GM10266 (cell line): Measurements from ENCODE around the gene ASH1L.

ENCODE experiments used
- DNase-seq: peaks from one replicate; pipeline ENCODE4 v3.0.0; 2012; ENCODE audit errors: extremely low spot score
- TF ChIP-seq, protein P1 (sequence below): IDR thresholded peaks from 2 replicates; pipeline ENCODE4 v1.5.1; 2012; ENCODE audit warnings: mild to moderate bottlenecking, low read depth; ENCODE audit not compliant: control insufficient read depth, insufficient read depth; ENCODE audit errors: missing control alignments

Gene ASH1L

GRCh38 chr1:155472491-155473083 is 90.0 kb downstream of the ASH1L start:
- DNase-seq = no peak
- TF ChIP-seq, protein P1, sequence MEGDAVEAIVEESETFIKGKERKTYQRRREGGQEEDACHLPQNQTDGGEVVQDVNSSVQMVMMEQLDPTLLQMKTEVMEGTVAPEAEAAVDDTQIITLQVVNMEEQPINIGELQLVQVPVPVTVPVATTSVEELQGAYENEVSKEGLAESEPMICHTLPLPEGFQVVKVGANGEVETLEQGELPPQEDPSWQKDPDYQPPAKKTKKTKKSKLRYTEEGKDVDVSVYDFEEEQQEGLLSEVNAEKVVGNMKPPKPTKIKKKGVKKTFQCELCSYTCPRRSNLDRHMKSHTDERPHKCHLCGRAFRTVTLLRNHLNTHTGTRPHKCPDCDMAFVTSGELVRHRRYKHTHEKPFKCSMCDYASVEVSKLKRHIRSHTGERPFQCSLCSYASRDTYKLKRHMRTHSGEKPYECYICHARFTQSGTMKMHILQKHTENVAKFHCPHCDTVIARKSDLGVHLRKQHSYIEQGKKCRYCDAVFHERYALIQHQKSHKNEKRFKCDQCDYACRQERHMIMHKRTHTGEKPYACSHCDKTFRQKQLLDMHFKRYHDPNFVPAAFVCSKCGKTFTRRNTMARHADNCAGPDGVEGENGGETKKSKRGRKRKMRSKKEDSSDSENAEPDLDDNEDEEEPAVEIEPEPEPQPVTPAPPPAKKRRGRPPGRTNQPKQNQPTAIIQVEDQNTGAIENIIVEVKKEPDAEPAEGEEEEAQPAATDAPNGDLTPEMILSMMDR = no peak

DNA sequence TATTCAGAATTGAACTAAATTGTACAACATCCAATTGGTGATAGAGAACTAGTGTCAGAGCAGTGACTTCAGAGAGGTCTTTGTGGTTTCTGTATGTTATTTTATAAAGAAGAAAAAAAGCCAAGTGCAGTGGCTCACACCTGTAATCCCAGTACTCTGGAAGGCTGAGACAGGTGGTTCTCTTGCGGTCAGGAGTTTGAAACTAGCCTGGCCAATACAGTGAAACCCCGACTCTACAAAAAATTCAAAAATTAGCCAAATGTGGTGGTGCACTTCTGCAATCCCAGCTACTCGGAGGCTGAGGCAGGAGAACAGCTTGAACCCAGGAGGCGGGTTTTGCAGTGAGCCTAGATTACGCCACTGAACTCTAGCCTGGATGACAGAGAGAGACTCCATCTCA is 90.7 kb downstream of the ASH1L start:
- TF ChIP-seq, protein P1 = no peak

GRCh38 chr1:155471026-155471425 is 91.6 kb downstream of the ASH1L start:
- TF ChIP-seq, protein P1 = no peak
- DNase-seq = no peak

More for the DNA sequence above, 90.7 kb downstream of the ASH1L start:
- DNase-seq = no peak

DNA sequence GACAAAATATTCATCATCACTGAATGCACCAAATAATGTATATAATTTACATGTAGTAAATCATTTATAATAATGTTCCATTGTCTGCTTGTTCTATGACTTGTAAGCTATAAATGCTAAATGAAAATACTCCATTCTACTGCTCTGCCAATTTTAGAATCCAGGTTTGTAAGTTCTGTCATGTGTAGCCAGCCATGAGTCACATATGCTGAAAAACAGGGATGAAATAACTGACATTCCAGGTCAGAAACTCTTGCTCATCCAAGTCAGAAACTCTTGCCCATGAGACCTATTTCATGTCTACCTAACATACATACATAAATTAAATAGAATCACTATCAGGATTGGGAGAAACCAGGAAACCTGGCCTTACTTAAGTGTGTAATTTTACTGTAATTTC is 95.6 kb downstream of the ASH1L start:
- TF ChIP-seq, protein P1 = no peak
- no peak for DNase-seq

DNA sequence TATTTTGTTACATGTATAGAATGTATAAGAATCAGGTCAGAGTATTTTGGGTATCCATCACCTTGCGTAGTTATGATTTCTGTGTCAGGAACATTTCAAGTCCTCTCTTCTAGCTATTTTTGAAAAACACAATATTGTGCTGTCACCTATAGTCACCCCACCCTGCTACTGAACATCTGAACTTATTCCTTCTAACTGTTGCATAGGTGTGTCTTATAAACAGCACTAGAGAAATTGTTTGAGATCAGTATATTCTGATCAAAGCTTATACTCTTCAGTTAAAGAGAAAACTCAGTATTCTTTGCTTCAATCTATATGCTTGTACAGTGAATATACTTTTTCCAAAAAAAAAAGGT is 96.0 kb downstream of the ASH1L start:
- no peak for DNase-seq
- TF ChIP-seq, protein P1 = no peak

DNA sequence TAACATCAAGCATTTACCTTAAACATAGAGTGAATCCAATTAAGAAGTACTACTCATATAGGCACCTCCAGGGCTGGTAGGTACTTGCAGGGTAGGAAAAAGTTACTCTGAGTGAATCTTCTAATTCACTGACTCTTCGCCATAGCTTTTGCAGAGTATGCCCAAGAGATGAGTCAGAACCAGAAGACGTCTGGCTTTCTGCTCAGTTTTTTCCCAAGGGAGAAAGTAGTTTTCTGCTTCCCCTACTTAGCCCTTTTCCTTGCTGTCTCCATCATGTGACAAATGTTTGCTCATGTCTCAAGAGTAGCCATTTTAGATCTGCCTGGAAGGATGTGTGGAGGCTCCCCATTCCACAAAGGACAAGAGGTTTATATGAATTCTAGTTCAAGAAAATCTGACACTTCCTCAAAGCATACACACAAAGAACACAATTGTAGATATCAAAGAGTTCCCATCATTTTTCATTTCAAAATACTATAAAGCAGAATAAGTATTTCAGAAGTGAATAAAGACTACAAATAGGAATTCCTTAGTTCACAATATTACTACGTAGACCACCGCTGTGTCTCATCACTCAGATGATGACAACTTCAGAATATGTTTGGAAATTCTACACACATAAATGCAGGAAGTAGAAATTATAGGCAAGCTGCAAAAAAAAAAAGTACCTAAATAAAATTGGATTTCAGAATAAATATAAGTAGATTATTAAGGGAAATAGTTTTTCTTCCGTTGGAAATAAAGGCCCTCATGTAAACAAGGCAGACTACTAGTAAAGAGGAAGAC is 98.5 kb downstream of the ASH1L start:
- TF ChIP-seq, protein P1 = no peak
- DNase-seq = no peak

- no peak for DNase-seq
- TF ChIP-seq, protein P1 = no peak
Measured at GRCh38 chr1:155458111-155458510, 104.5 kb downstream of the ASH1L start.
